ENCODE data around the gene DENND2D.

- no peak for TF ChIP-seq CTCF (IDR thresholded peaks at IDR 0.05; ENCODE audit: insufficient read depth, low read length, poor library complexity, severe bottlenecking)
- no peak for TF ChIP-seq EZH2phosphoT487 (conservative IDR thresholded peaks at IDR 0.05; ENCODE audit: low read length)
Measured at GRCh38 chr1:111139324-111139955, 61.0 kb downstream of the DENND2D start.
